CD14-positive monocyte (primary cell): ENCODE measurements around the gene IKZF1. TPM values are rescaled to one million over a fixed set of nuclear protein-coding genes. Genes with fewer than 3 reads are reported as not detected.

Experiments used
- DNase-seq, 3 donors: peaks; one replicate each; pipeline ENCODE4 v3.0.0-alpha.2; 2011 to 2022
- H2AFZ ChIP-seq: 2 replicates; pipeline ENCODE4 v1.6.0; 2012; ENCODE audit warnings: mild to moderate bottlenecking, low read depth, low read length, inconsistent platforms; ENCODE audit not compliant: insufficient read depth, poor library complexity, severe bottlenecking
- H3K27ac ChIP-seq, 2 donors: 1 replicate in 1 of 2; 2 replicates in 1 of 2; pipeline ENCODE4 v1.5.1; 2012 to 2013; ENCODE audit warnings: low read length in 2 of 2, control low read depth in 1 of 2, inconsistent platforms in 1 of 2, low read depth in 1 of 2, mild to moderate bottlenecking in 1 of 2
- H3K27me3 ChIP-seq, 2 donors: one replicate each; pipeline versions ENCODE4 v1.6.0 to v1.6.1; 2011 to 2013; ENCODE audit warnings: low read length in 2 of 2; ENCODE audit not compliant: control insufficient read depth in 2 of 2, insufficient read depth in 2 of 2
- H3K36me3 ChIP-seq, 2 donors: replicated peaks in 1 of 2; 1 replicate in 1 of 2; 2 replicates in 1 of 2; pipeline versions ENCODE4 v1.5.1 to v1.6.1; 2012 to 2013; ENCODE audit warnings: low read length in 2 of 2, control low read depth in 1 of 2, inconsistent platforms in 1 of 2, mild to moderate bottlenecking in 1 of 2; ENCODE audit not compliant: insufficient read depth in 2 of 2, control insufficient read depth in 1 of 2
- H3K4me1 ChIP-seq, 2 donors: 1 replicate in 1 of 2; 2 replicates in 1 of 2; pipeline versions ENCODE4 v1.5.1 to v1.6.1; 2012 to 2013; ENCODE audit warnings: low read length in 2 of 2, control low read depth in 1 of 2, inconsistent platforms in 1 of 2, mild to moderate bottlenecking in 1 of 2, moderate library complexity in 1 of 2; ENCODE audit not compliant: insufficient read depth in 2 of 2, control insufficient read depth in 1 of 2
- H3K4me2 ChIP-seq: replicated peaks from 2 replicates; pipeline ENCODE3; 2012; ENCODE audit warnings: low read length, moderate library complexity, mild to moderate bottlenecking; ENCODE audit not compliant: poor library complexity, severe bottlenecking; ENCODE audit errors: extremely low read depth
- H3K4me3 ChIP-seq, 3 experiments: fragments of 200-600 bp in 1 of 3; sonication (generic) in 1 of 3; replicated peaks in 1 of 3; 1 replicate in 2 of 3; 2 replicates in 1 of 3; pipeline ENCODE4 v1.5.1; 2011 to 2013; ENCODE audit warnings: low read length in 3 of 3, mild to moderate bottlenecking in 3 of 3, control low read depth in 2 of 3, low read depth in 2 of 3, inconsistent platforms in 1 of 3, moderate library complexity in 1 of 3
- H3K79me2 ChIP-seq: 2 replicates; pipeline ENCODE4 v1.6.0; 2012; ENCODE audit warnings: mild to moderate bottlenecking, control low read depth, inconsistent platforms, low read length, moderate library complexity; ENCODE audit not compliant: insufficient read depth
- H3K9ac ChIP-seq: 2 replicates; pipeline ENCODE4 v1.6.0; 2017; ENCODE audit warnings: low read length, mild to moderate bottlenecking; ENCODE audit not compliant: insufficient read depth, poor library complexity, severe bottlenecking
- H3K9me3 ChIP-seq, 2 donors: replicated peaks in 1 of 2; 1 replicate in 1 of 2; 2 replicates in 1 of 2; pipeline versions ENCODE4 v1.5.1 to v1.6.1; 2012 to 2013; ENCODE audit warnings: low read length in 2 of 2, control low read depth in 1 of 2; ENCODE audit not compliant: control insufficient read depth in 1 of 2, insufficient read depth in 1 of 2
- H4K20me1 ChIP-seq: 2 replicates; pipeline ENCODE4 v1.6.0; 2012; ENCODE audit warnings: mild to moderate bottlenecking, low read length, control low read depth, moderate library complexity; ENCODE audit not compliant: insufficient read depth
- H3K27ac Mint-ChIP-seq, 7 donors: one replicate each; pipeline ENCODE4 v1.8.0; 2020; ENCODE audit warnings: mild to moderate bottlenecking in 7 of 7, mixed read lengths in 7 of 7, moderate library complexity in 6 of 7, inconsistent platforms in 2 of 7
- H3K27me3 Mint-ChIP-seq, 3 donors: one replicate each; pipeline ENCODE4 v1.8.0; 2021 to 2022; ENCODE audit warnings: low read depth in 3 of 3, mild to moderate bottlenecking in 3 of 3, mixed read lengths in 3 of 3, moderate library complexity in 3 of 3, inconsistent platforms in 1 of 3
- H3K36me3 Mint-ChIP-seq, 2 donors: one replicate each; pipeline ENCODE4 v1.8.0; 2020; ENCODE audit warnings: mixed read lengths in 2 of 2, inconsistent platforms in 1 of 2, mild to moderate bottlenecking in 1 of 2
- H3K4me1 Mint-ChIP-seq: one replicate; pipeline ENCODE4 v1.8.0; 2020; ENCODE audit warnings: mild to moderate bottlenecking, mixed read lengths
- H3K4me3 Mint-ChIP-seq, 2 donors: one replicate each; pipeline ENCODE4 v1.8.0; 2020; ENCODE audit warnings: mild to moderate bottlenecking in 2 of 2, mixed read lengths in 2 of 2, moderate library complexity in 1 of 2
- H3K9me3 Mint-ChIP-seq, 7 donors: one replicate each; pipeline ENCODE4 v1.8.0; 2020 to 2022; ENCODE audit warnings: mixed read lengths in 7 of 7, mild to moderate bottlenecking in 6 of 7, moderate library complexity in 6 of 7, inconsistent platforms in 2 of 7
- WGBS: methylation state at CpG from one replicate; pipeline ENCODE4 v1.1.5; 2013; ENCODE audit warnings: missing lambda C conversion rate; ENCODE audit not compliant: insufficient coverage; 5-methylcytosine and 5-hydroxymethylcytosine counted together
- intact Hi-C, 2 donors: fragments of 100-400 bp; cut with micrococcal nuclease; formaldehyde crosslinking; loops; one replicate each; pipeline versions ENCODE4 v1.15.0 to v1.15.1; 2023
- polyA plus RNA-seq, 3 donors: library from polyadenylated mRNA; depleted of rRNA in 1 of 3; unstranded in 2 of 3; stranded (reverse) in 1 of 3; fragments of 300-500 nt in 2 of 3; fragments of >200 nt in 1 of 3; fragmentation: Illumina TruSeq in 2 of 3; gene quantifications; 1 replicate in 2 of 3; 2 replicates in 1 of 3; pipeline ENCODE4 v1.2.3, GENCODE V29; 2012 to 2021
- TF ChIP-seq, protein P1 (sequence below): fragments of 200-600 bp; IDR thresholded peaks from one replicate; pipeline ENCODE4 v1.8.0; 2022; ENCODE audit warnings: antibody characterized with exemption, mild to moderate bottlenecking

IKZF1 gene
- polyA plus RNA-seq, 3 donors: 38.4 to 130 (median 80.2) TPM

DNA sequence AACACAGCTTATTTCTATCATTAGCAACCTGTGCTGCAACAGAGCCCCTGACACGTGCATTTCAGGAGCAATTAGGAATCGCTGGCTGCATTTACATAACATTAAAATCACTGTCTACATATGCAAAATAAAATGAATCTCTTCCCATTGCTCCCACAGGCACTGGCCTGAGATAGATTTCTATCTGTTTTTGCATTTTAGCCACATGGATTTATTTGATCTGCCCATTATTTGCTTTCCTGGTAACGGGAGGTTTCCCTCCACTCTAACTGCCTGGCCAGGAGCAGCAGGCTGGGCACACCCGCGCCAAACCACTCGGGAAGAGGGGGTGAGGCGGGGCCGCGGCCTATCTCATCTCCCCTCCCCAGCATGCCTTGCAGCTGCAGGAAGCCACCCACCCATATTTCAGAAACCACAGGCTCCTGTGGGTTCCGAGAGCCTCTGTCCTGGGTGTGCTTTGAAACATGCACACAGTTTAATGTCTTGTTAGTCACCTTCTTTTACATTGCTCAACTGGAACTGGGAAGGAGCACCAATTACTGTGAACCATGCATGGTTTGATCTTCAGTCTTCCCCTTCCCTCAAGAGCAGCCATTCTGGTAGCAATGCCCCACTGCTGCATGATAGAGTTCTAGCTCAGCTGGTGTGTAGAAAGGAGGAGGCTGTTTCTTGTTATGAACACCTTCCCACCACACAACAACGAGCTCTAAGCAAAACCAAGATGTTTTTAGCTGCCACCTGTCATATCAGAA, 37.7 kb upstream of the IKZF1 start:
- Histone ChIP-seq H3K9me3 (no peaks in the 10 kb centered on the region), H3K4me1 (peaks cover 75 to 81% of the 10 kb centered on the region in 2 donors), H3K79me2 (no peaks in the 10 kb centered on the region), H3K36me3 (no peaks in the 10 kb centered on the region), H3K4me2 (peak overlapping the region; percentile 69), H4K20me1 (no peaks in the 10 kb centered on the region), H3K27ac (peak overlapping the region in 1 of 2 donors; percentile 69), H3K4me3 (peak overlapping the region in 2 of 3 experiments; percentile 10 to 62), H3K27me3 (no peaks in the 10 kb centered on the region), H2AFZ (peak overlapping the region; percentile 69), H3K9ac (no peak overlapping the region)
- H3K4me3 Mint-ChIP-seq: peak overlapping the region; percentile 65 to 75
- H3K27me3 Mint-ChIP-seq: peaks cover 0 to 2% (median 0%) of the 10 kb centered on the region in 3 donors
- H3K4me1 Mint-ChIP-seq: peaks cover 88% of the 10 kb centered on the region
- peaks cover 0 to 2% of the 10 kb centered on the region in 2 donors for H3K36me3 Mint-ChIP-seq
- H3K9me3 Mint-ChIP-seq: no peaks in the 10 kb centered on the region
- H3K27ac Mint-ChIP-seq: peak overlapping the region; percentile 1 to 83 (median 57)
- intact Hi-C loops: loop anchor here in 1 of 2 donors (10.0 kb wide), 1 partner anchor 52 kb away; no protein-coding TSS in a partner anchor
- WGBS: 0% methylated on average over 5 of the region's 11 CpGs
- TF ChIP-seq, protein P1, sequence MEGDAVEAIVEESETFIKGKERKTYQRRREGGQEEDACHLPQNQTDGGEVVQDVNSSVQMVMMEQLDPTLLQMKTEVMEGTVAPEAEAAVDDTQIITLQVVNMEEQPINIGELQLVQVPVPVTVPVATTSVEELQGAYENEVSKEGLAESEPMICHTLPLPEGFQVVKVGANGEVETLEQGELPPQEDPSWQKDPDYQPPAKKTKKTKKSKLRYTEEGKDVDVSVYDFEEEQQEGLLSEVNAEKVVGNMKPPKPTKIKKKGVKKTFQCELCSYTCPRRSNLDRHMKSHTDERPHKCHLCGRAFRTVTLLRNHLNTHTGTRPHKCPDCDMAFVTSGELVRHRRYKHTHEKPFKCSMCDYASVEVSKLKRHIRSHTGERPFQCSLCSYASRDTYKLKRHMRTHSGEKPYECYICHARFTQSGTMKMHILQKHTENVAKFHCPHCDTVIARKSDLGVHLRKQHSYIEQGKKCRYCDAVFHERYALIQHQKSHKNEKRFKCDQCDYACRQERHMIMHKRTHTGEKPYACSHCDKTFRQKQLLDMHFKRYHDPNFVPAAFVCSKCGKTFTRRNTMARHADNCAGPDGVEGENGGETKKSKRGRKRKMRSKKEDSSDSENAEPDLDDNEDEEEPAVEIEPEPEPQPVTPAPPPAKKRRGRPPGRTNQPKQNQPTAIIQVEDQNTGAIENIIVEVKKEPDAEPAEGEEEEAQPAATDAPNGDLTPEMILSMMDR: no peak
- peak; percentile 58 to 68 (median 63) for DNase-seq

DNA sequence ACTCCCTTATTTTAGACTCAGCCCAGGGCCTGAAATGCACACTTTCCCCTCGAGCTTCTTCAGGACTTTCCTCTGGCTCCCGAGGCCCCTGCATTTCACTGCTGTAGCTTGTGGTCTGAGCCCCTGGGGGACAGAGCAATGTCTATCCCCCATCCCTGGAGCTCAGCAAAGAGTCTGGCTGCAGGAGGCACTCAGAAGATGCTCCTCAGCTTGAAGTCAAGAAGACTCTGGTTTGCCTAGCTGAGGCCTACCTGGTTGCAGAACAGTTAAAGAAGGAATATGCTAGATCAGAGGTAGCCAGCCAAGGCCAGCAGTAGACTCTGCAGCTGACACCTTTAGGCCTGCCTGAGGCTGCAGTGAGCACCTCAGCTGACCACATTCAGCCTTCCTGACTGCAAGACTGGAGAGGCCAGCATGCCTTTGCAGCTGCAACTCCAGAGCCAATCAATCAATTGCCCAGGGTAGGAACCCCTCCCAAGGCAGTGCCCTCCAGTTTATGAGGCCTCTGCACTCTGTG, 36.9 kb upstream of the IKZF1 start:
- peak overlapping the region; percentile 69 for H2AFZ ChIP-seq
- H3K4me3 Mint-ChIP-seq: peak overlapping the region in 1 of 2 donors; percentile 75
- H3K4me3 ChIP-seq: peak overlapping the region in 1 of 3 experiments; percentile 62
- no peaks in the 10 kb centered on the region for H4K20me1 ChIP-seq
- H3K36me3 ChIP-seq: no peaks in the 10 kb centered on the region
- intact Hi-C loops: loop anchor here in 1 of 2 donors (10.0 kb wide), 1 partner anchor 53 kb away; no protein-coding TSS in a partner anchor
- H3K27me3 Mint-ChIP-seq: peaks cover 0 to 2% (median 0%) of the 10 kb centered on the region in 3 donors
- no peak for DNase-seq
- H3K4me1 ChIP-seq: peaks cover 68 to 75% of the 10 kb centered on the region in 2 donors
- no peaks in the 10 kb centered on the region for H3K79me2 ChIP-seq
- peaks cover 0 to 2% of the 10 kb centered on the region in 2 donors for H3K36me3 Mint-ChIP-seq
- H3K4me1 Mint-ChIP-seq: peaks cover 81% of the 10 kb centered on the region
- TF ChIP-seq, protein P1: no peak
- no peaks in the 10 kb centered on the region for H3K27me3 ChIP-seq
- H3K27ac Mint-ChIP-seq: peak overlapping the region in 4 of 7 donors; percentile 42 to 83 (median 80)
- H3K4me2 ChIP-seq: peak overlapping the region; percentile 69
- H3K27ac ChIP-seq: peak overlapping the region in 1 of 2 donors; percentile 69
- H3K9ac ChIP-seq: no peak overlapping the region
- H3K9me3 Mint-ChIP-seq: no peaks in the 10 kb centered on the region
- 40% methylated on average over 2 of the region's 2 CpGs for WGBS
- no peaks in the 10 kb centered on the region for H3K9me3 ChIP-seq
